ENCODE data around the gene GNG2. TPM values are rescaled to one million over a fixed set of nuclear protein-coding genes. Genes with fewer than 3 reads are reported as not detected.

Gene GNG2
- total RNA-seq, 2 donors from 2014 or later, result 47.9 to 51.6 TPM

DNA sequence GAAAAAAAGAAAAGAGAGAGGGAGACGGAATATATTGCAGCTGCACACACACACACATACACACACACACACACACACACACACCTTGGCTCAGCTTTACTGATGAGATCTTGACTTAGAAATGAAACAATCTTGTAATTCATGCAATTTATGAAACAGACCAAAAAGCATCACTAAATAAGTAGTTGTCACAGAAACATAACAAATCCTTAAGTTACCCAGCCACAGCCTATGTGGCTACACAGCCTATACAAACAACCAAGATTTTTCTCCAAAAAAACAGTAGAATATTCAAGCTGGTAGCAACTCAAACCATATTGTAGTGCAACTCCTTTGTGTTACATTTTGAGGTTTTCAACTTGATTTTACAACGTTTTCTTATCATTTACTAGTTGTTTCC lies 37.9 kb upstream of the GNG2 start:
- Mint-ChIP-seq H3K9me3 (peaks cover 3% of the 10 kb centered on the region), H3K4me1 (no peaks in the 10 kb centered on the region), H3K4me3 (no peak overlapping the region), H3K27me3 (ENCODE audit: insufficient read depth) (no peaks in the 10 kb centered on the region), H3K36me3 (ENCODE audit: low read depth) (no peaks in the 10 kb centered on the region), H3K27ac (no peak overlapping the region)
- H3K9me3 ChIP-seq (ENCODE audit: control insufficient read depth, low read length), result no peaks in the 10 kb centered on the region
- 59 to 90% methylated on average over 1 of the region's 2 CpGs for WGBS, 2 experiments (ENCODE audit: insufficient coverage in 1 of 2, insufficient read length in 1 of 2)
- H3K36me3 ChIP-seq (ENCODE audit: control insufficient read depth, insufficient read depth, low read length), result no peaks in the 10 kb centered on the region
- DNase-seq, result no peak
- TF ChIP-seq, protein P1, sequence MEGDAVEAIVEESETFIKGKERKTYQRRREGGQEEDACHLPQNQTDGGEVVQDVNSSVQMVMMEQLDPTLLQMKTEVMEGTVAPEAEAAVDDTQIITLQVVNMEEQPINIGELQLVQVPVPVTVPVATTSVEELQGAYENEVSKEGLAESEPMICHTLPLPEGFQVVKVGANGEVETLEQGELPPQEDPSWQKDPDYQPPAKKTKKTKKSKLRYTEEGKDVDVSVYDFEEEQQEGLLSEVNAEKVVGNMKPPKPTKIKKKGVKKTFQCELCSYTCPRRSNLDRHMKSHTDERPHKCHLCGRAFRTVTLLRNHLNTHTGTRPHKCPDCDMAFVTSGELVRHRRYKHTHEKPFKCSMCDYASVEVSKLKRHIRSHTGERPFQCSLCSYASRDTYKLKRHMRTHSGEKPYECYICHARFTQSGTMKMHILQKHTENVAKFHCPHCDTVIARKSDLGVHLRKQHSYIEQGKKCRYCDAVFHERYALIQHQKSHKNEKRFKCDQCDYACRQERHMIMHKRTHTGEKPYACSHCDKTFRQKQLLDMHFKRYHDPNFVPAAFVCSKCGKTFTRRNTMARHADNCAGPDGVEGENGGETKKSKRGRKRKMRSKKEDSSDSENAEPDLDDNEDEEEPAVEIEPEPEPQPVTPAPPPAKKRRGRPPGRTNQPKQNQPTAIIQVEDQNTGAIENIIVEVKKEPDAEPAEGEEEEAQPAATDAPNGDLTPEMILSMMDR (conservative IDR thresholded peaks at IDR 0.05), result no peak
- peaks cover 6% of the 10 kb centered on the region for H3K4me1 ChIP-seq (ENCODE audit: control insufficient read depth, insufficient read depth, low read length)
- H3K4me3 ChIP-seq (ENCODE audit: low read length), result no peak overlapping the region
- no peak overlapping the region for H3K27ac ChIP-seq (ENCODE audit: low read depth, low read length)
- H3K9ac ChIP-seq (ENCODE audit: extremely low read depth, low read length, poor library complexity, severe bottlenecking), result no peak overlapping the region
- H3K27me3 ChIP-seq (ENCODE audit: control insufficient read depth, insufficient read depth, low read length, poor library complexity, severe bottlenecking), result no peaks in the 10 kb centered on the region

DNA sequence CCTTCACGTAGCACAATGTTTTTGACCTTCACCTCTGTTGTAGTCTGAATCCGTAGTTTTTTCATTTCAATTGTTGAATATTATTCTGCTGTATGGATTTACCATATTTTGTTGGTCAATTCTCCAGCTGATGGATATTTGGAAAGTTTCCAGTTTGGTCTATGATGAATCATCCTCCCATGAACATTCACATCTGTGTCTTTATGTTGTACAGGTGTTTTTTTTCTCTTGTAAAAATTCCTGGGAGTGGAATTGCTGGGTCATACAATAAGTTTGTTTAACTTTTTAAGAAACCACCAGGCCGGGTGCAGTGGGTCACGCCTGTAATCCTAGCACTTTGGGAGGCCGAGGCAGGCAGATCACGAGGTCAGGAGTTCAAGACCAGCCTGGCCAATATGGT lies 36.7 kb upstream of the GNG2 start:
- Mint-ChIP-seq H3K4me3 (no peak overlapping the region), H3K36me3 (ENCODE audit: low read depth) (no peaks in the 10 kb centered on the region), H3K4me1 (no peaks in the 10 kb centered on the region), H3K27ac (no peak overlapping the region), H3K27me3 (ENCODE audit: insufficient read depth) (no peaks in the 10 kb centered on the region), H3K9me3 (no peaks in the 10 kb centered on the region)
- DNase-seq, result no peak
- Histone ChIP-seq H3K27me3 (ENCODE audit: control insufficient read depth, insufficient read depth, low read length, poor library complexity, severe bottlenecking) (no peaks in the 10 kb centered on the region), H3K27ac (ENCODE audit: low read depth, low read length) (no peak overlapping the region), H3K9me3 (ENCODE audit: control insufficient read depth, low read length) (no peaks in the 10 kb centered on the region), H3K4me3 (ENCODE audit: low read length) (no peak overlapping the region), H3K4me1 (ENCODE audit: control insufficient read depth, insufficient read depth, low read length) (peaks cover 8% of the 10 kb centered on the region), H3K36me3 (ENCODE audit: control insufficient read depth, insufficient read depth, low read length) (no peaks in the 10 kb centered on the region), H3K9ac (ENCODE audit: extremely low read depth, low read length, poor library complexity, severe bottlenecking) (no peak overlapping the region)
- TF ChIP-seq, protein P1 (conservative IDR thresholded peaks at IDR 0.05), result no peak
- 94 to 100% methylated on average over 4 to 6 of the region's 6 CpGs for WGBS, 2 experiments (ENCODE audit: insufficient coverage in 1 of 2, insufficient read length in 1 of 2)

DNA sequence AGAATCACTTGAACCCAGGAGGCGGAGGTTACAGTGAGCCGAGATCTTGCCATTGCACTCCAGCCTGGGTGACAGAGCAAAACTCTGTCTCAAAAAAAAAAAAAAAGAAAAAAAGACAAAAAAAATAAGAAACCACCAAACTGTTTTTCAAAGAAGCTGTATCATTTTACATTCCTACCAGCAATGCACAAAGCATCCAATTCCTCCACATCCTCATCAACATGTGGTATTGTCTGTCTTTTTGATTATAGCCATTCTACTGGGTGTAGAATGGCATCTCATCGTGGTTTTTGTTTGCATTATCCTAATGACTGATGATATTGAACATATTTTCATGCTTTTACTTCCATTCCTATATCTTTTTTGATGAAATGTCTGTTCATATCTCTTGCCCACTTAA lies 36.2 kb upstream of the GNG2 start:
- Mint-ChIP-seq H3K9me3 (no peaks in the 10 kb centered on the region), H3K4me3 (no peak overlapping the region), H3K36me3 (ENCODE audit: low read depth) (no peaks in the 10 kb centered on the region), H3K4me1 (no peaks in the 10 kb centered on the region), H3K27ac (no peak overlapping the region), H3K27me3 (ENCODE audit: insufficient read depth) (no peaks in the 10 kb centered on the region)
- no peaks in the 10 kb centered on the region for H3K36me3 ChIP-seq (ENCODE audit: control insufficient read depth, insufficient read depth, low read length)
- no peaks in the 10 kb centered on the region for H3K9me3 ChIP-seq (ENCODE audit: control insufficient read depth, low read length)
- DNase-seq, result no peak
- TF ChIP-seq, protein P1 (conservative IDR thresholded peaks at IDR 0.05), result no peak
- no peaks in the 10 kb centered on the region for H3K27me3 ChIP-seq (ENCODE audit: control insufficient read depth, insufficient read depth, low read length, poor library complexity, severe bottlenecking)
- H3K4me3 ChIP-seq (ENCODE audit: low read length), result no peak overlapping the region
- H3K9ac ChIP-seq (ENCODE audit: extremely low read depth, low read length, poor library complexity, severe bottlenecking), result no peak overlapping the region
- WGBS, 2 experiments (ENCODE audit: insufficient coverage in 1 of 2, insufficient read length in 1 of 2), result 93% methylated on average over 3 of the region's 3 CpGs; no CpG with 5 or more reads in 1 of the 2 experiments
- peaks cover 8% of the 10 kb centered on the region for H3K4me1 ChIP-seq (ENCODE audit: control insufficient read depth, insufficient read depth, low read length)
- H3K27ac ChIP-seq (ENCODE audit: low read depth, low read length), result no peak overlapping the region
